Measurements from ENCODE around the gene MYD88.

Gene MYD88

DNA sequence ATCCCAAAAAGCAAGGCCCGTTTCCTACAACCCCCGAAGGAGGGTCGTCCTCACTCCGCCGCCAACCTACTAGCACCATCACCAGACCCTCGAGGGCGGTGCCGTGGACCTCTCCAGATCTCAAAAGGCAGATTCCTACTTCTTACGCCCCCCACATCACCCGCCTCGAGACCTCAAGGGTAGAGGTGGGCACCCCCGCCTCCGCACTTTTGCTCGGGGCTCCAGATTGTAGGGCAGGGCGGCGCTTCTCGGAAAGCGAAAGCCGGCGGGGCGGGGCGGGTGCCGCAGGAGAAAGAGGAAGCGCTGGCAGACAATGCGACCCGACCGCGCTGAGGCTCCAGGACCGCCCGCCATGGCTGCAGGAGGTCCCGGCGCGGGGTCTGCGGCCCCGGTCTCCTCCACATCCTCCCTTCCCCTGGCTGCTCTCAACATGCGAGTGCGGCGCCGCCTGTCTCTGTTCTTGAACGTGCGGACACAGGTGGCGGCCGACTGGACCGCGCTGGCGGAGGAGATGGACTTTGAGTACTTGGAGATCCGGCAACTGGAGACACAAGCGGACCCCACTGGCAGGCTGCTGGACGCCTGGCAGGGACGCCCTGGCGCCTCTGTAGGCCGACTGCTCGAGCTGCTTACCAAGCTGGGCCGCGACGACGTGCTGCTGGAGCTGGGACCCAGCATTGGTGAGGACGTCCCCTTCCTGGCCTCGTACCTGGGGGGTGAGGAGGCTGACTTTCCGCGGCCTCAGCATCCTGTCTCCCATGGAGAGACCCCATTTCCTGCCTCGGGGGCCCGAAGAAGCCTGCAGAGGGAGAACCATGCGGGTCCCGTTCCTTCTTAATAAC is at the start of gene MYD88:
Gene MYD88, plus strand, starts transcription at position 313 of the 842 bp plus-strand sequence. Its CDS starts 40 bp downstream, at position 353.
- DNase-seq (ENCODE audit: low read depth in 2 of 3, low spot score in 2 of 3): peak; percentile 72 to 83 (median 75)

- DNase-seq (ENCODE audit: low read depth in 2 of 3, low spot score in 2 of 3): no peak
Observed at GRCh38 chr3:38089163-38089562, 49.3 kb upstream of the MYD88 start.

GRCh38 chr3:38090453-38090852 is 48.0 kb upstream of the MYD88 start:
- DNase-seq (ENCODE audit: low read depth in 2 of 3, low spot score in 2 of 3): no peak

GRCh38 chr3:38094999-38095398 is 43.5 kb upstream of the MYD88 start:
- DNase-seq (ENCODE audit: low read depth in 2 of 3, low spot score in 2 of 3): no peak

- DNase-seq (ENCODE audit: low read depth in 2 of 3, low spot score in 2 of 3): no peak
Observed at GRCh38 chr3:38095669-38096483, 42.6 kb upstream of the MYD88 start.

DNA sequence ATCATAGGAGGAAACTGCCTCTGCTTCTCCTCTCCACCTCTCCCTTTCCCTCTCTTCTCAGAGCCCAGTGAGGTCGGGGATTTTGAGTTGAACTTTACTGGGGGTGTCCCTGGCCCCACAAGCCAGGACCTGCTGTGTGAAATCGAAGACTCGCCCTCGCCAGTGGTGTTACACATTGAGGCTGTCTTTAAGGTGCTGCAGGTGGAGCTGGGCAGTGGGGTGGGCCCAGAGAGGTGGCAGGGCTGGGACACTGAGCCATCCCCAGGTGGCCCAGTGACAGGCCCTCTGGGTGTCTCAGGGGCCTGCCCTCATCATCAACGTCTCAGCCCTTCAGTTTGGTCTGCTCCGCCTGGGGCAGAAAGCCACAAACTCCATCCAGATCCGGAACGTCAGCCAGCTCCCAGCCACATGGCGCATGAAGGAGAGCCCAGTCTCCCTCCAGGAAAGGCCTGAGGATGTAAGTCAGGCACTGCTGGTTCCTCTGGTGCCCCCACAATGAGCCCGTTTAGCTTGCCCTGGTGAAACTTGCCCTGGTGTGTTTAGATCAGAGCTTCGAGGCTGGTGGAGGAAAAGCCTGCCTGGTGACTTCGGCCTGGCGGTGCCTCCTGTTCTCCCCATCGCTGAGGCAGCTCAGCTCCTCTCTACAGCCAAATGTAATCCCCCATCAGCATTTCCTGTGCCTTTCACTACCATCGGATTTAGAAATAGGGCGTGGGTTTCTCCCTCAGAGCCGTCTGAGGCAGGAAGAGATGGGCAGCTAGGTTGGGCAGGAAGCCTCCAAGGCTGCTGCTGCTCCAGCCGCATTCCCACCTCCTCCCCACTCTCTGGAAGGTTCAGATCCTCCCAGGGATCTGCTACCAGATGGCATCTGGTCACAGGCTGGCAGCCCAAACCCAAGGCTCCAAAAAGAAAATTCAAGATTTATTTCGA is 40.8 kb upstream of the MYD88 start:
- no peak for DNase-seq (ENCODE audit: low read depth in 2 of 3, low spot score in 2 of 3)

- no peak for DNase-seq (ENCODE audit: low read depth in 2 of 3, low spot score in 2 of 3)
Observed at GRCh38 chr3:38098376-38098723, 40.1 kb upstream of the MYD88 start.

GRCh38 chr3:38099518-38099917 is 38.9 kb upstream of the MYD88 start:
- DNase-seq (ENCODE audit: low read depth in 2 of 3, low spot score in 2 of 3): no peak

- no peak for DNase-seq (ENCODE audit: low read depth in 2 of 3, low spot score in 2 of 3)
Observed at GRCh38 chr3:38100498-38100897, 38.0 kb upstream of the MYD88 start.

DNA sequence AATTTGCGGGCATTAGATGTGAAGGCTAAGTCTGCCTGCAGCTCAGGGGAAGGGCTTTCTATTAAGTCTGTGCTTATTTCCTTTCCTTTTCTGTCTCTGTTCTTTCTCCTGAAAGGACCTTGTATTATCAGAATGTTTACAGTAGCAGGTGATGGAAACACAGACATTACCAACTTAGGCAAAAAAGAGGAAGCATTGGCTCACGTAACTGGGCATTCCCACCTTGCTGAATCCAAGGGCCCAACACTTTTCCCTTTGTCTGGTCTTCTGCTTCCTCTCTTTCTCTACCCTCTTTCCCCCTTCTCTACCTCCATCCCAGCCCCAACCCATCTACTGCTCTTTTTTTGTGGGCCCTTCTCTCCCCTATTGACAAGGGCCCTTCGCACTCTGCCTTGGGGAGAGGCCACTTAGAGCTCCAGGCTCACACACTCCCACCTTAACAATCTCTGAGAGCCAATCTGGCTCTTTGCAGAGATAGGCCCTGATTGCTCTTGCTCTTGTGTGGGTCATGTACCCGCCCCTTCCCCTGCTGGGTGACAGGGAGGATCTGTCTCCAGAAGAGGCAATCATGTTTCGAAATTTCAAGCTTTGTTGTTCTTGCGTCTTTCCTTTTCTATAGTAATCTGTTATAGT is 36.5 kb upstream of the MYD88 start:
- no peak for DNase-seq (ENCODE audit: low read depth in 2 of 3, low spot score in 2 of 3)

DNA sequence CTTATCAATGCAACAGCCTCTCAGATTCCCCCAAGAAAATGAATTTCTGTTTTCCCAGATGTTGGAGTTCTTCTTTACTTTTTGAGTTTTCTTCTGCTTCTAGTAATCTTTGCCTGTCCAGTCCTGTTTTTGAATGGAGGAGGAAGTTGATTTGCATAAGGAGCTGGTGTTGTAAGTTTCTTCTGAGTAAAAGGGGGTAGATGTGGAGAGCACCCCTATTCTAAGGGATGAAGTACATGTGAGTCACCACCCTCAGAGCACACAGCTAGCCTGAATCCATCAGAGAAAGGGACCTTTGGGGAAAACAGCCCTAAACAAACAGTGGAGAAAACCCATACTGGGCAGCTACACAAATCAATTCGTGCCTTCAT is 36.0 kb upstream of the MYD88 start:
- DNase-seq (ENCODE audit: low read depth in 2 of 3, low spot score in 2 of 3): no peak

DNA sequence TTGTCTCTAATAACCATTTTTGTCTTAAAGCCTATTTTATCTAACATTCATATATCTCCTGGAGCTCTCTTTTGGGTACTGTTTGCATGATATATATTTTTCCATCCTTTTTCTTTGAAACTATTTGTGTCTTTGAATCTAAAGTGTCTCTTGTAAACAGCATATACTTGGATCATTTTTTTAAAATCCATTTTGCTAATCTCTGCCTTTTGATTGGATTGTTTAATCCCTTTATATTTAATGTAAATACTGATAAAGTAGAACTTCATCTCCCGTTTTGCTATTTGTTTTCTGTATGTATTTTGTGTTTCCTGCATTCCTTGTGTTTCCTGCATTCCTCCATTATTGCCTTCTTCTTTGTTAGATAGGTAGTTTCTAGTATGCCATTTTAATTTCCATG is 32.9 kb upstream of the MYD88 start:
- no peak for DNase-seq (ENCODE audit: low read depth in 2 of 3, low spot score in 2 of 3)

GRCh38 chr3:38107911-38108648 is 30.4 kb upstream of the MYD88 start:
- no peak for DNase-seq (ENCODE audit: low read depth in 2 of 3, low spot score in 2 of 3)

DNA sequence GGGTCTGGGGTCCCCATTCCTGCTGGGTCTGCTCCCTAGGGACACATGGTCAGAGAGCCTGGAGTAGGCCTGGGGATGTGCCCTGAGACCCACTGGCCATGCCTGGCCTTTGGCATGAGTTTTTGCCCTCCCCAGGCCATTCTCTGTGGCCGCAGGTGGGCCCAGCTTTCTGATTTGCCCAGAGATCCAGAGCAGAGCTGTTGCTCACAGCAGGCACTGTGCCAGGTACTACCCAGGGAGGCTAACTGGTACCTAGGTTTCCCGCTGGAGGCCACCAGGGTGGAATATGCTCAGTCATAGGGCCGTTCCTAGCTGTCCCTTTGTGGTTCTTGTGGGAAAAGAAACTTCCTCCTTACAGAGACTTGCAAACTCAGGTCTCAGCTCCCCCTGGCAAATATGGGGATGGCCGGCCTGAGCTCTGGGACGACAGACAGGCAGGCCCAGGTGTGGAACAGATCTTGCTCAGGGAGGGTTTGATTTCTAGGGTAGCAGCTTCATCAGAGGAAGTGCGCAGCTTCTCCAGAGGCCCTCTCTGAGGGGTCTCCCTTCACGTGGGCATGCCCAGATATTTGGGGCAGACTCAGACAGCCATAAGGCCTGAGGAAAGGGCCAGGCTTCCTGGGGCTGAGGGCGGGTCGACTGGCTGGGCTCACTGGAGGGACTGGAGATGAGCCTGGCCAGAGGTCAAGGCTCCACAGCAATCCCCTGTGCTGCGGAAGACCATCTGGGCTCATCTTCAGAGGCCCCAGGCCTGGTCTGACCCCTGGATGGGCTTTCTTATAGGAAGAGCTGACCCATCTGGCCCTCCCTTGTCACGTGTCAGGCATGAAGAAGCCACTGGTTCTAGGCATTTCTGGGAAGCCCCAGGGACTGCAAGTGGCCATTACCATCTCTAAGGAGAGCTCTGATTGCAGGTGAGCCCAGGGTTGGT is 29.5 kb upstream of the MYD88 start:
- no peak for DNase-seq (ENCODE audit: low read depth in 2 of 3, low spot score in 2 of 3)

GRCh38 chr3:38109580-38110313 is 28.7 kb upstream of the MYD88 start:
- DNase-seq (ENCODE audit: low read depth in 2 of 3, low spot score in 2 of 3): no peak

GRCh38 chr3:38110314-38111050 is 28.0 kb upstream of the MYD88 start:
- DNase-seq (ENCODE audit: low read depth in 2 of 3, low spot score in 2 of 3): no peak

- no peak for DNase-seq (ENCODE audit: low read depth in 2 of 3, low spot score in 2 of 3)
Observed at GRCh38 chr3:38111201-38111600, 27.3 kb upstream of the MYD88 start.
